ENCODE measurements around the gene PIM3. TPM values are rescaled to one million over a fixed set of nuclear protein-coding genes. Genes with fewer than 3 reads are reported as not detected.

Gene PIM3
- total RNA-seq, 2 experiments from 2014 or later, result 146 to 158 TPM

DNA sequence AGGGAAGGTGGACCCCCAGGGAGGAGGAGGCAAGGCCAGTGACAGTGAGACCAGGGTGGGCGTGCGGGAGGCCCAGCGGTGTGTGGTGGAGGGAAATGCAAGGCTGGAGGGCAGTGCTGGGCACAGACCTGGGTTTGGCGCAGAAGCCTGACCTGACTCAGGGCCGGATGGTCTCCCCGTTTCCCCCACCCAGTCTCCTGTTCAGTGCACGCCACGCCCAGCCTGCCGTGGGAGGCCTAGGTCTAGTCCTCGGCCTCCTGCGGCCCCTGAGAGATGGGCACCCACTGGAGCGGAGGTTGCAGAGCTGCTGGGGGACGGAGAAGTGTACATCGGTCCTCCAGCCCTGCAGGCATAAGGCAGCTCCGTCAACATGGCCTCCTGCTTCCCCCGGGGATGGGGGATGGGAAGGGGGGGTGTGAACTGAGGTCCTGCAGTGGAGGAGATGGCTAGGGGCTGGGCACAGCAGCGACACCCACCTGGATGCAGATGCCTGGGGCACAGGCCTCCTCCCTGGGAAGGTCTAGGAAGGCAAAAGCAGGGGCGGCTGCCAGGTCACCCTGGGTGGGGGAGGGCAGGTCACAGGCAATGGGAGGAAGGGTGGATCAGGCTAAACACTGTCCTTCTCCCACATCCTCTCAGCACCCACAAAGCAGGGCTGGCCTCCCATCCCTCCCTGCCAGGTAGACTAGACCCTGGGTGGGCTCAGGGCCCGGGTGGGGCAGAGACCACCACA, 36.1 kb downstream of the PIM3 start:
- ChIA-PET POLR2A (interaction anchor here (0.9 to 1.0 kb wide), 2 partner anchors 21 to 31 kb away, joined by 3 read pairs; no protein-coding TSS in a partner anchor), CTCF (interaction anchor here (0.6 to 5.6 kb wide), 2 partner anchors 34 to 130 kb away, joined by 3 to 63 read pairs; no protein-coding TSS in a partner anchor)
- DNase-seq (no peak), ATAC-seq (no peak)
- H3K4me1 Mint-ChIP-seq (ENCODE audit: low read depth), result peaks cover 14% of the 10 kb centered on the region
- peaks cover 3% of the 10 kb centered on the region for H3K9me3 Mint-ChIP-seq
- H3K27ac Mint-ChIP-seq, result no peak overlapping the region
- intact Hi-C loops (cut with micrococcal nuclease), result no loop called here
- no peaks in the 10 kb centered on the region for H3K36me3 Mint-ChIP-seq (ENCODE audit: low read depth)
- H3K27me3 Mint-ChIP-seq, result peaks cover 10% of the 10 kb centered on the region
- TF ChIP-seq CTCF (IDR thresholded peaks at IDR 0.05), result no peak
- no peak overlapping the region for H3K4me3 Mint-ChIP-seq

- no peak overlapping the region for H3K4me3 Mint-ChIP-seq
- no peaks in the 10 kb centered on the region for H3K36me3 Mint-ChIP-seq (ENCODE audit: low read depth)
- H3K27ac Mint-ChIP-seq, result no peak overlapping the region
- DNase-seq, result no peak
- peaks cover 14% of the 10 kb centered on the region for H3K4me1 Mint-ChIP-seq (ENCODE audit: low read depth)
- ATAC-seq, result no peak
- no peaks in the 10 kb centered on the region for H3K9me3 Mint-ChIP-seq
- ChIA-PET CTCF (interaction anchor here (1.0 to 5.6 kb wide), 2 partner anchors 33 to 34 kb away, joined by 4 to 63 read pairs; no protein-coding TSS in a partner anchor), POLR2A (interaction anchor here (0.9 to 1.0 kb wide), 2 partner anchors 21 to 31 kb away, joined by 3 read pairs; no protein-coding TSS in a partner anchor)
- intact Hi-C loops (cut with micrococcal nuclease), result no loop called here
- no peak for TF ChIP-seq CTCF (IDR thresholded peaks at IDR 0.05)
- H3K27me3 Mint-ChIP-seq, result peaks cover 10% of the 10 kb centered on the region
Measured at GRCh38 chr22:49997251-49997599, 36.7 kb downstream of the PIM3 start.

DNA sequence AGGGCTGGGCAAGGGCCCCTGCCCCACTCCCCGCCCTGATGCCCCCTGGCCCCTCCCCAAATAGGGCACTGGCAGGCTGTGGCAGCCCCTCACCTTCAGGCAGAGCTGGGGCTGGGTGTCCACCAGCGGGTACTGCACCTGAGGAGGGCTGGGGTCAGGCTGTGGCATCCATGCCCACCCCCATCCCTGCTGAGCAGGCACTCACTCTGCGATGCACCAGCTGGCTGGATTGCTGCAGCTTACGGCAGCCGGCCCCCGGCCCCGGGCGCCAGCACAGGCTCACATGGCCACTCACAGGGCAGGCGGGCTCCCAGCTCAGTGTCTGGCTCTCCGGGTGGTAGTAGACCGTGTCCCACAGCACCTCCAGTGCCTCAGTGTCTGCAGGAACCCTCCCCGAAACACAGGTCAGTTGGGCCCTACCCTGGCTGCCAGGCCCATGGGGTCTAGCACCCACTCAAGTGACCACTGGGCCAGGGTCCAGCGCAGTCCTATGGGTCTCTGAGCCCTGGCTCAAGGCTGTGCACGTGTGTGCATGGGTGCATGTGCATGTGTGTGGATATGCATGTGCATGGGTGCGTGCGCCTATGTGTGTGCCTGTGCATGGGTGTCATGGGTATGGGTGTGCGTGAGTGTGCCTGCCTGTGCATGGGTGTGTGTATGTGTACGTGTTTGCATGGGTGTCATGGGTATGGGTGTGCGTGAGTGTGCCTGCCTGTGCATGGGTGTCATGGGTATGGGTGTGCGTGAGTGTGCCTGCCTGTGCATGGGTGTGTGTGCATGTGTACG, 37.6 kb downstream of the PIM3 start:
- DNase-seq (no peak), ATAC-seq (no peak)
- POLR2A ChIA-PET, result no interaction called here
- H3K27ac Mint-ChIP-seq, result no peak overlapping the region
- TF ChIP-seq CTCF (IDR thresholded peaks at IDR 0.05), result no peak
- H3K36me3 Mint-ChIP-seq (ENCODE audit: low read depth), result no peaks in the 10 kb centered on the region
- no peaks in the 10 kb centered on the region for H3K9me3 Mint-ChIP-seq
- H3K4me3 Mint-ChIP-seq, result no peak overlapping the region
- H3K4me1 Mint-ChIP-seq (ENCODE audit: low read depth), result peaks cover 10% of the 10 kb centered on the region
- CTCF ChIA-PET, result interaction anchor here (1.0 kb wide), 1 partner anchor 32 kb away, joined by 4 read pairs; no protein-coding TSS in a partner anchor
- H3K27me3 Mint-ChIP-seq, result peaks cover 10% of the 10 kb centered on the region
- intact Hi-C loops (cut with micrococcal nuclease), result no loop called here

GRCh38 chr22:49998718-49999062, 38.1 kb downstream of the PIM3 start:
- ChIA-PET CTCF (interaction anchor here (1.5 kb wide), 1 partner anchor 8 kb away, joined by 3 read pairs; no protein-coding TSS in a partner anchor), POLR2A (no interaction called here)
- H3K27me3 Mint-ChIP-seq, result peaks cover 11% of the 10 kb centered on the region
- no peak for TF ChIP-seq CTCF (IDR thresholded peaks at IDR 0.05)
- ATAC-seq (no peak), DNase-seq (no peak)
- no peaks in the 10 kb centered on the region for H3K9me3 Mint-ChIP-seq
- intact Hi-C loops (cut with micrococcal nuclease), result no loop called here
- no peaks in the 10 kb centered on the region for H3K36me3 Mint-ChIP-seq (ENCODE audit: low read depth)
- H3K27ac Mint-ChIP-seq, result no peak overlapping the region
- H3K4me3 Mint-ChIP-seq, result no peak overlapping the region
- peaks cover 6% of the 10 kb centered on the region for H3K4me1 Mint-ChIP-seq (ENCODE audit: low read depth)
